HG02588 (cell line): Measurements from ENCODE around the gene CACYBP.

ENCODE experiments used
- ATAC-seq: cut with Tn5 transposase; IDR thresholded peaks from one replicate; pipeline ENCODE4 v1.9.1; 2021; ENCODE audit warnings: mild to moderate bottlenecking, moderate library complexity; ENCODE audit not compliant: unreplicated experiment

The CACYBP gene

GRCh38 chr1:174971902-174972301 is 27.8 kb upstream of the CACYBP start:
- no peak for ATAC-seq

- no peak for ATAC-seq
Measured at GRCh38 chr1:174974711-174975119, 25.0 kb upstream of the CACYBP start.

- no peak for ATAC-seq
Measured at GRCh38 chr1:174975764-174976163, 24.0 kb upstream of the CACYBP start.

DNA sequence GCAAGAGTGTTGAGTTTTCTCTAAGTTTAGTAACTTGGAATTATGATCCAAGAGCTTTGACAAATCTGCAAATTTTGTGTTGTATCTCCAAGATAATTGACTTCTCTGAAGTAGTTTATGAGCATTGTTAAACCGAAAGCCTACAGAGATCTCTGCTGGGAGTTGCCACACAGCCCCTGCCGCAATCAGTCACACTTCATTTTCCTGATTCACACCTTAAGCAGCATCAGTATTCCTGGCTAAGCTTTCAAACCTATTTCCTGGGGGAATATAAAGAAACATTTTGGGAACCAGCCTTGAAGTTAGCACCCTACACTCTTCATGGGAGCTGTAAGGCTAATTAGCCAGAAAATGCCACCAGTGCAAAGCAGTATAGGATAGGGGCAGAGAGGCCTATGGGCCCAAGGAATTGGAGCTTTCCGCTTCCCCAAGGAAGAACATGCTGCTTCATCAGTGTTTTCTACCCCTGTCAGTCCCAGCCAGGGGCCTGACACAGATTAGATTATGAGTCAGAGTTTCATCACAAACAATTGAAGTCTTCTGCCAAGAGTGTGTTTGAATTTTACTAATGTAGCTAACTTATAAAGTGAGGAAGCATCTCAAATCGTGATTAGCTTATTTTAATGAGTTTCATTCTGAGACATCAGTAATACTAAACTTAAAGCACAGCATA is 23.2 kb upstream of the CACYBP start:
- ATAC-seq, result no peak

- ATAC-seq, result no peak
Measured at GRCh38 chr1:174982971-174983689, 16.6 kb upstream of the CACYBP start.

DNA sequence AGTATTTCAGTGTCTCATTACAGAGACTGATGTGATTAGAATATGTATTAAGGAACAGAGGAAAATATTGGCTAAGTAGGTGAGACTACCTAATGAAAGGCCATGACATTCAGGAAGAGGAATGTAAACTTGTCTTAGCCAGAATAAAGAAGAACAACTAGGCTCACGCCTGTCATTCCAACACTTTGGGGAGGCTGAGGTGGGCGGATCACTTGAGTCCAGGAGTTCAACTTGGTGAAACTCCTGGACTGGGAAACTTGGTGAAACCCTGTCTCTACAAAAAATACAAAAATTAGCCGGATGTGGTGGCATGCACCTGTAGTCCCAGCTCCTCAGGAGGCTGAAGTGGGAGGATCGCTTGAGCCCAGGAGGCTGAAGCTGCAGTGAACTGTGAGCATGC is 14.8 kb upstream of the CACYBP start:
- ATAC-seq, result no peak

DNA sequence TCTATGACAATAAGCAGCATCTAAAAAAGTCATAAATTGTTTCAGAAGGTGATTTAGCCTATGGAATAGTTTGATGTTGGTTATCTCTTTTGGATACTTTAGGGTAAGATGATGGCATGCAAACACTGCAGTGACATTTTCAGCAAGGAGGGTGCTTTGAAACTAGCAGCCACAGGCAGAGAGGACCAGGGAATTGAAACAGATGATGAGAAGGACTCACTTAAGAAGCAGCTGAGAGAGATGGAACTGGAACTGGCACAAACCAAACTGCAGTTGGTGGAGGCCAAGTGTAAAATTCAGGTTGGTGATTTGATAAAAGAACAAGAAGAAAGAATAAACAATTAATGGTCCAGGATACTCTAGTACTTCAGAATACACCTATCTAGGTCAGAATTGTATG is 11.2 kb upstream of the CACYBP start:
- ATAC-seq, result no peak

- ATAC-seq, result no peak
Measured at GRCh38 chr1:174988986-174989385, 10.8 kb upstream of the CACYBP start.

DNA sequence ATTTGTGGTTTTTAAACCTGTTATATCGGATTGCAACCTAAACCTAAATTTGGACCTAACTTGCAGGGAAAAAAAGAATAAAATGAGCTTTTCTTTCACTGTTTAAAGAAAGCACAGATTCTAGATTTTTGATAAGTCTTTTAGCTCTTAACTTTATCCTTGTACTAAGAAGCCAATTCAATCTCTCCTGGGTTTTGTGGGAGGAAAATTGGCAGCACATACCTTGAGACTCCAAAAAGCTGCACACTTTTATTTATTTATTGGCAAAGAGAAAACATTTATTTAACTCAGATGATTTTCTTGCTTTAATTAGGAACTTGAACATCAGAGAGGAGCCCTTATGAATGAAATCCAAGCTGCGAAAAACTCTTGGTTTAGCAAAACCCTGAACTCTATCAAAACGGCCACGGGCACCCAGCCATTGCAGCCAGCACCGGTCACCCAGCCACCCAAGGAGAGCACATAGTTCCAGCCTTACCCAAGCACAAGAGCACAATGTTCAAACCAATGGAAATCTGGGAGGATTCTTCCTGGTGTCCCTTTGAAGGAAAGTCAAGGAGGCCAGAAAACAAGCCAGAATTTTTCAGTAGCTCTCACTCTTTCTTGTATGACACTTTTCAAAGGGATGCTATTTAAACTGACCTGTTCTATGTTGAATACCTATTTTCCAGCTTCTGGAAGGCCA is 10.1 kb upstream of the CACYBP start:
- no peak for ATAC-seq

DNA sequence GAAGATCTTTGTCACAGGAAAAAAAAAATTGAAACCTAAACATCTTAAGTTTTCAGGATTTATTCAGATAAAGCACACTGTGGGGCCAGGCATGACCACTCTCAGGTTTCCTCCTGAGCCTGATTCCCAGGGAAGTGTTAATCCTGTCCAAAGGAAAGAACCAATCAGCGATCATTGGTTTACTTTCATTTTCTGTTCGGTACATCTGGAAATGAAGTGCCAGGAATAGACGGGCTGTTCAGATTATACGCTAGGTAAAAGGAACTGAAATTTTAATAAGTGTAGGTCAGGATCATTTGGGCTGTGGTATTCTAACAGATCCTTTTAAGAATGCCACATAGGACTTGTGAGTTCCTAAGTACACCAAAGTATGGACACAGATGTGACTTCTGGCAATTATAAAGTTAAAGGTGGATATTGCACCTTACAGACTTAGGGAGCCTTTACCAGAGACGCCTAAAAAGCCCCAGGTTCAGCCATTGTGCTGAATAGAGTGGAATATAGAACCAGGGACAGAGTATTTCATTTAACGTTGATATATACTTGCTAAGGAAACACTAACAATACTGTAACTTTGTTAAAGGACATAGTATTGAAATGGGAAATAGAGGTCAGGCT is 9.3 kb upstream of the CACYBP start:
- no peak for ATAC-seq

DNA sequence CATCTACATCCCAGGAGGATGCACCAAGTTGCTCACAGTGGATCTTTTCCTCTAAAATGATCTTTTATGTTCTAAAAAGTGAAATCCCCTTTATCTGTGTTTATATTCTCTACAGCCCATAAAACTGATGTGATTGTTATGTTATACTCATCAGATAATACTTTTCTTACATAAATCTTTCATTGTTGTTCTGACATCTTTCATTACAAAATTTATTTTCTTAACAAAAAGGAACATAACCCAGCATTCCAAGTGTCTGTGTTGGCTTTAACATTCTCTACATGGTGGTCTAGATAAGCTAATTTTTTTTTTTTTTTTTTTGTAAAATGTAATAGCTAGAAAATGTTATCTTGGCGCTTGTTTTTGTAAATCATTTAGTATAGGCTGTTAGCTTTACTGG is 8.3 kb upstream of the CACYBP start:
- ATAC-seq, result no peak

DNA sequence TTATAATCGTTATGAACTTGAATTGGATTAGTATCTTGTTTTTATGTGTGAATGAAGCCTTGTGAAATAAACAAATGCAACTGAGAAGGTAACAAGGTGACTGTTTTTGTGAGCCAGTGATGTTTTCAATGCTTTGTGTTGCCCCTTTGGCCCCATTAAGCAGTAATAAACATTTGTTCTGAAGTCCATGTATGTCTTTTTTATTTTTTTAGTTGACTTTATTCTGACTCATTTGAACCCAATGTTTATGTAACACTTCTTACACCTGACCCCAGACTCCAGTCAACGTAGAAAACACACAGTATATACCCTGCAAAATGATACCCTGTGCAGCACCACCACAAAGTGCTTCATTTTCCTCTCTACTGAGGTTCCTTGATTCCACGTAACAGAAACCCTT is 4.6 kb upstream of the CACYBP start:
- no peak for ATAC-seq

DNA sequence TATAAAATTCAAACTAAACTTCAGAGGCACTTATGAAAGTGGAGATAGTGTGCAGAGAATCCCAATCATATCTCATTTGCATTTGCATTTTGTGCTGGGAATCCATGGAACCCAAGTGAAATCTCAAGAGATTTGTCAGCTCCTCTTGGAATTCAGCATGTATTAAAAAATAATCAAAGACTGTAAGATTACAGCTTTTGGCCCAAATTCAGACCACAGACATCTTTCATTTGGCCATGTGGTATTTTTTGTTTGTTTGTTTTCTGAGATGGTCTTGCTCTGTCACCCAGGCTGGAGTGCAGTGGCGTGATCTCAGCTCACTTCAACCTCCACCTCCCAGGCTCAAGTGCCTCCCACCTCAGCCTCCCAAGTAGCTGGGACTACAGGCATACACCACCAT is 3.8 kb upstream of the CACYBP start:
- ATAC-seq, result no peak

- ATAC-seq, result no peak
Measured at GRCh38 chr1:174996476-174996875, 3.3 kb upstream of the CACYBP start.

DNA sequence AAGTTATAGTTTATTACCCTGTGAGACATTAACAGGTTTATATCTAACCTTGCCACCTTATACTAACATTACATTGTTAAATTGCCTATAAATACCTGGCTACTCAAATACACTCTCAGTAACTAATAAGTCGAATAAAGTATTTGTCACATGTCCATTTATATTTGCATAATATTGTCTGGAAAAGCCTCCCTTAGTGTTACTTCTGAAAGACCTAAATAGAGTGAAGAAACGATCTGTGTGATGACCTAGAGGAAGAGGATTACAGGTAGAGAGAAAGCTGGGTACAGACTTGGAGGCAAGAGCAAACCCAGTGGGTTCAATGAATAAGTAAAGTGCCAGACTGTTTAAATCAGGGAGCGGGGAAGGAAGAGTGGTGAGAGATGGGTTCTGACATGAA is 2.7 kb upstream of the CACYBP start:
- ATAC-seq, result no peak

GRCh38 chr1:174998569-174999215 is 1.1 kb upstream of the CACYBP start:
- peak; percentile 1 for ATAC-seq

DNA sequence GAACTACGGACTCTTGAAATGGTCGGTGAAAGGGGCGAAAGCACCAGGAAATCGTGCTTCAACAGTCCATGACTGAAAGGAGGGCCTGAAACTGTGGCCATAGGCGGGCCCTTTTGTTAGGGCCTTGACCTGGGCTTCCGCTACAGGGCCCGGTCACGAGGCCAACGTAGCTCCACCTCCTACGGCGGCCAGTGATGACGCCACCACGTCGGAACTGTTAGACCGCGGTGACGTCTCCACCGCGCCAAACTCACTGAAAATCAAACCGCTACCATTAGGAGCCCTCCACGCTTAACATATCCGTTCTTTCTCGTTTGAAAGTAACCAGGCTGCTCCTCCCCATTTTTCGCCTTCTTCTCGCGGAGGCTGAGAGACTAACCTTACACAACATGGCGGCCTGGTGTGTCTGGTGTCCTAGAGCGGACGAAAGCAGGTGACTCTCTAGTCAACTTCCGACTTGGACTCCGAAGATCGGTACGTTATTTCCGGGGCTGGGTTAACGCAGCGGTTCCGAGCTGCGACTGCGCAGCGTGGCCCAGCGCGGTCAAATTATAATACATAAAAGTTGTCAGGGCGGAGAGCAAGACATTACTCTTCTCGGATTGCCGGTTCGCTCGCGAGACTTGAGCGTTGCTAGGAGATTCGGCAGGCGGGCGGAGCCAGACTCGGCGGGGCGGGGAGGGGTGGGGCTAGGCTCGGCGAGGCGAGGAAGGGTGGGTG is 371 bp upstream of the CACYBP start:
- peak; percentile 72 for ATAC-seq

DNA sequence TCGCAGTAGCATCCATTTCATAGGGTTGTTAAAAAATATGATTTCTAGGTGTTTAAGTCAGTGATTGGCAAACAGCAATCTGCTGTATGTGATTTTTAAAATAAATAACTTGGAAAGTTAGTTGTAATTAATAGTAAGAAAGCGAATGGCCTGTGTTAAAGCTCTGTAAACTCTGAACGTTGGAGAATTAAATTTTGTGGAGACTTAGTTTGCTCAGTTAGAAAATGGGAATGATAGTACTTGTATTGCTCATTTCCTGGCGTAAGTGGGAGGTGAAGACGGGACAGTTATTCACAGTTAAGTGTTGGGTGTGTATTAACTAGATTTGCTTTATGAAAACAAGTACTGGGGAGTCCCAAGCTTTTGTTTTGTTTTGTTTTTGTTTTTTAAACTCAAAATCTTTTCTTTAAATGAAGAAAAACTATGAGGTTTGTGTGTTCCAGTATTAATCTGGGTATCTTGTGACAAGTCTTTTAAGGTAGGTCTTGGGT is 995 bp downstream of the CACYBP start:
- ATAC-seq, result no peak

- no peak for ATAC-seq
Measured at GRCh38 chr1:175002910-175003517, 3.3 kb downstream of the CACYBP start.

GRCh38 chr1:175003521-175003920 is 3.8 kb downstream of the CACYBP start:
- ATAC-seq, result no peak
